ENCODE measurements around the gene EPHA2.
"Not testable (repeated sequence)": the region's sequence is repeated elsewhere in the genome, so short reads cannot be mapped to it uniquely, and the experiment has no call there.

The EPHA2 gene

GRCh38 chr1:16119504-16119903 lies 36.4 kb downstream of the EPHA2 start:
- DNase-seq (ENCODE audit: low read depth), result no peak

GRCh38 chr1:16118706-16119105 lies 37.2 kb downstream of the EPHA2 start:
- no peak for DNase-seq (ENCODE audit: low read depth)

GRCh38 chr1:16117936-16118335 lies 37.9 kb downstream of the EPHA2 start:
- no peak for DNase-seq (ENCODE audit: low read depth)

- DNase-seq (ENCODE audit: low read depth), result no peak
These were observed 38.5 kb downstream of the EPHA2 start for GRCh38 chr1:16117369-16117768.

DNA sequence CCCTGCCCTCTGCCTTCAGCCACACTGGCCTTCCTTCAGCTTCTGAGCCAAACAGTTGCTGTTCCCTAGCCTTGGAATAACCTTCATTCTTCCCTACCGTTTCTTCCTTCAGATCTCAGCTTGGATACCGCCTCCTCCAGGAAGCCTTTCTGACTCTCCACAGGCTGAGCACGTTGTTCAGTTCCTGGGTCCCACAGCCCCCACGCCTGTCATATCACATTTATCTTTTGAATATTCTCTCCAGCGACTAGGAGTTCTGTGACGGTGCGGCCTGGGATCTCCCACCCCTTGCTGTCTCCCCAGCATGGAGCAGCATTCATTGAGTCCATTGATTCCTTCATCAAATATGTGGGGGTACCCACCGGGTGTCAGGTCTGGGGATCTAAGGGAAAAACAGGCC lies 39.2 kb downstream of the EPHA2 start:
- DNase-seq (ENCODE audit: low read depth), result no peak

- DNase-seq (ENCODE audit: low read depth), result no peak
These were observed 39.9 kb downstream of the EPHA2 start for GRCh38 chr1:16116002-16116401.

DNA sequence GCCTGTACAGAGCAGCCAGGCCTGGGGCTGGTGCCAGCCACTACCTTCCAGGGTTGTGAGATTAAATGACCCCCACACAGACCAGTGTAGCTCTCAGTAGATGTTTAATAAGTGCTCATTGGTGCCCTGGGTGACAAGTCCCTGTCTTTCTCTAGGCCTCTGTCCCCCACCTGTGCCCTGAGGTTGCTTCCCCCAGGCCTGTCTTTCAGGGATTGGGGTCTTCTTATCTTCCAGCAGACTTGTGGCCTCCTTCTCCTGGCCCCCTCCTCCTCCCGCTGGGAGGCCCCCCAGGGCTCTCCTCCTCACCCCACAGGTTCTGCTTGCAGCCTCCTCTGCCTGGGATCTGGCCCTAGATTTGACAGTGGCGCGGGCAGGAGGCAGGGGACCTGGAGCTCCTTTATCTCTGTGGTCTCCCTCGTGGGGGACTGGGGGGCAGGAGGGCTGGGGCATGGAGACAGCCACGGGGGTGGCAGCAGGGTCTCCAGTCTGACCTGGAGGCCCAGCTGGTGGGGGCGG lies 40.3 kb downstream of the EPHA2 start:
- no peak for DNase-seq (ENCODE audit: low read depth)

GRCh38 chr1:16114527-16115467 lies 41.1 kb downstream of the EPHA2 start:
- no peak for DNase-seq (ENCODE audit: low read depth)

DNA sequence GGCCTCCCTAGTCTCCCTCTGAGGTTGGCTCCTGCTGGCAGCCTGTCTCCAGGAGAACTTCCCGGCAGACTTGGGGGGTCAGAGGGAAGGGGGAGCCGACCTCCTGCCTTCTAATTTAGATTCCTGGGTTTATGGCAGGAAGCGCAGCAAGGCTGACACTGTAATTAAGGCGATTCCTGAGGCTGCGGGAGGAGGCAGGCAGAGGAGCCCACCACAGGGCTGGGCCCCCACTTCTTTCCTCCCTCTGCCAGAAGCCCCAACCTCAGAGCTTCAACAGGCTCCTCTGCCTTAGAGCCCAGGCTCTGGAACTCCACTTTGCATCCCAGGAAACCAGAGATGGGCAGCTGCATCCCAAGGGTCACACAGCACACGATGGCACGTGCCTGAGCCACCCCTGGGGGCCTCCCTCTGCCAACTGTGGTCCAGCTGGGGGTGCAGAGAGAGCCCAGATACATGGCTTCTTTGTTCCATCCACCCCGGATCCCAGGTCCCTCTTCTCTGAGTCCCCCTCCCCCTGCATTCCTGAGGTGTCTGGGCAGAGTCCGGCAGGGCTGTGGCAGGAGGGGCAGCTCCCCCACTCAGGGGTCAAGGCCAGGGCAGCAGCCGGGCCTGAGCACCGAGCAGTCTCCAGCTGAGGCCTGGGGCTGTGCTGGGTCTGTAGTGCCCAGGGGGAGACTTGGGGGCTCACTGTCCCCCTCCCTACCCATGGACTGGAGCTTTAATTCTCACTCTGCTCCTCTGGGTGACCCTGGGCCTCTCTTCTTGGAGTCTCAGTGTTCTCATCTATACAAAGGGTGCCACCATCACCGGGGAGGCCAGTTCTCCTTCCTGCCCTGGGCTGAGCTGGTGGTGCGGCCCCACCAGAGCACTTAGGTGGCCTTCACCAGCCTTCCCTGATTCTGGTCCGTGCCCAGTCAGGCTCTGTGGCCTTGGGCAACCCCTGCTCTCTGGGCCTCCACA lies 43.0 kb downstream of the EPHA2 start:
- no peak for DNase-seq (ENCODE audit: low read depth)

GRCh38 chr1:16111771-16112595 lies 43.9 kb downstream of the EPHA2 start:
- DNase-seq (ENCODE audit: low read depth), result no peak

GRCh38 chr1:16110884-16111283 lies 45.0 kb downstream of the EPHA2 start:
- DNase-seq (ENCODE audit: low read depth), result no peak

GRCh38 chr1:16110456-16110855 lies 45.4 kb downstream of the EPHA2 start:
- DNase-seq (ENCODE audit: low read depth), result no peak

GRCh38 chr1:16109571-16109970 lies 46.3 kb downstream of the EPHA2 start:
- DNase-seq (ENCODE audit: low read depth), result no peak

GRCh38 chr1:16107039-16107438 lies 48.8 kb downstream of the EPHA2 start:
- not testable (repeated sequence) for DNase-seq (ENCODE audit: low read depth)

- DNase-seq (ENCODE audit: low read depth), result no peak
These were observed 54.2 kb downstream of the EPHA2 start for GRCh38 chr1:16101623-16102022.

- DNase-seq (ENCODE audit: low read depth), result no peak
These were observed 56.5 kb downstream of the EPHA2 start for GRCh38 chr1:16099412-16099811.

GRCh38 chr1:16095447-16095846 lies 60.4 kb downstream of the EPHA2 start:
- no peak for DNase-seq (ENCODE audit: low read depth)

DNA sequence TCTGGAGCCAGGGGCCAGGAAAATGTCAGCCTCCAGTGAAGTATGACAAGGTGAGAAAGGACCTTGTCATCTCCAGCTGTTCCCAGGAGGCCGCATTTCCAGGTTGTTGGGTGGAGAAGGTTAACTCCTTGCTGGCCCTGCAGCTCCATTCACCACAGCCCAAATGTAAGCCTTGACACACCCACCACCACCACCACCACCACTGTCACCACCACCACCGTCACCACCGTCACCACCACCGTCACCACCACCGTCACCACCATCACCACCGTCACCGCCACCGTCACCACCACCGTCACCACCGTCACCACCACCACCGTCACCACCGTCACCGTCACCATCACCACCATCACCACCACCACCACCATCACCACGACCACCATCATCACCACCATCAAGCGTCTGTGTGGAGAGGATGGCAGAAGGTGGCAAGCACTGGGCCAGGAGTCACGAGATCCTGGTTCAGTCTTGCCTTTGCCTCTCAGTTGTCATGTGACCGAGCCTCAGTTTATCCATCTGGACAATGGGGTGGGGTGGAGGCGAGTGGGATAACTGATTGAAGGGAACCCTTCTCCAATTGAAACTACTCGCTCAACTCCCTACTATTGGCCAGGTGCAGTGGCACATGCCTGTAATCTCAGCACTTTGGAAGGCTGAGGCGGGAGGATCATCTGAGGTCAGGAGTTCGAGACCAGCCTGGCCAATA lies 61.3 kb downstream of the EPHA2 start:
- no peak for DNase-seq (ENCODE audit: low read depth)

DNA sequence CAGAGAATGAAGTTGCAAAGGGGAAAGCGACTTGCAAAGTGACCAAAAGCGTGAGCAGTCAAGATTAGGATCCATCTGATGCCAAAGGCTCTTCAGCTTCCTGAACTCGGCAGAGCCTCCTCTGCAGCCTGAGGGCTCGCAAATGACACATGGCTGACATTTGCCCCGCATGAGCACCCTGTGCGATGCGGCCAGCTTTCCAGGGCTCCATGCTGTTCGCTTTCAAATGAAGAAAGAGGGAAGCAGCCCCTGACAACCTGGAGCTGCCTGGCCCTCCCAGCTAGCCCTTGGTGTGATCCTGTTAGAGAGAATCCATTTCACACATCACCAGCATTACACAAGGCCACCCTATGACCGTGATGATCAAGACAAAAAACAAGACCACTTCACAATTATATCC lies 62.3 kb downstream of the EPHA2 start:
- no peak for DNase-seq (ENCODE audit: low read depth)

DNA sequence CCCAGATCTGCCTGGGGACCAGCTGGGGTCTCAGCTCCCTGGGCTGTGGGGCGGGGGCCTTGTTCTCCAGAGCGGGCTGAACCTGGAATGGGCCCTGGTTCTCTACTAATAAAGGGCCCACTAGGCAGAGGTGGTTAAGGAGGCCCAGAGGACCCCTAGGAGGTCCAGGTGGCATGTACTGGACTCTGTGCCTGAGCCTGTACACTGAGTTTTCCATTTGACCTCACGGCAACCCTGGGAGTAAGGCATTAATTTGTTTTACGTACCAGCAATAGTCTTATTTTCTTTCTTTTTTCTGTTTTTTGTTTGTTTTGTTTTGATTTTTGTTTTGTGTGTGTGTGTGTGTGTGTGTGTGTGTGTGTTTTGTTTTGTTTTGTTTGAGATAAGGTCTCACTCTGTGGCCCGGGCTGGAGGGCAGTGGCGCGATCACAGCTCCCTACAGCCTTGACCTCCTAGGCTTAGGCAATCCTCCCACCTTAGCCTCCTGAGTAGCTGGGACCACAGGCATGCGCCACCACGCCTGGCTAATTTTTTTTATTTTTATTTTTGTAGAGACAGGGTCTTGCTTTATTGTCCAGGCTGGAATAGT lies 62.9 kb downstream of the EPHA2 start:
- DNase-seq (ENCODE audit: low read depth), result no peak
